ENCODE measurements around the gene FRAS1. TPM values are rescaled to one million over a fixed set of nuclear protein-coding genes. Genes with fewer than 3 reads are reported as not detected.

Gene FRAS1
- total and polyA plus RNA-seq, 8 donors, result 4.7 to 21.5 (median 14.7) TPM

- Histone ChIP-seq H3K9me3 (no peaks in the 10 kb centered on the region), H3K27ac (peak overlapping the region in 2 of 4 donors; percentile 20 to 23), H3K27me3 (no peaks in the 10 kb centered on the region), H3K4me1 (peaks cover 0 to 7% (median 3%) of the 10 kb centered on the region in 3 donors), H3K4me3 (no peak overlapping the region), H3K36me3 (no peaks in the 10 kb centered on the region)
- intact Hi-C loops (cut with DNase I), result no loop called here
- no peak for DNase-seq
- TF ChIP-seq, protein P1, sequence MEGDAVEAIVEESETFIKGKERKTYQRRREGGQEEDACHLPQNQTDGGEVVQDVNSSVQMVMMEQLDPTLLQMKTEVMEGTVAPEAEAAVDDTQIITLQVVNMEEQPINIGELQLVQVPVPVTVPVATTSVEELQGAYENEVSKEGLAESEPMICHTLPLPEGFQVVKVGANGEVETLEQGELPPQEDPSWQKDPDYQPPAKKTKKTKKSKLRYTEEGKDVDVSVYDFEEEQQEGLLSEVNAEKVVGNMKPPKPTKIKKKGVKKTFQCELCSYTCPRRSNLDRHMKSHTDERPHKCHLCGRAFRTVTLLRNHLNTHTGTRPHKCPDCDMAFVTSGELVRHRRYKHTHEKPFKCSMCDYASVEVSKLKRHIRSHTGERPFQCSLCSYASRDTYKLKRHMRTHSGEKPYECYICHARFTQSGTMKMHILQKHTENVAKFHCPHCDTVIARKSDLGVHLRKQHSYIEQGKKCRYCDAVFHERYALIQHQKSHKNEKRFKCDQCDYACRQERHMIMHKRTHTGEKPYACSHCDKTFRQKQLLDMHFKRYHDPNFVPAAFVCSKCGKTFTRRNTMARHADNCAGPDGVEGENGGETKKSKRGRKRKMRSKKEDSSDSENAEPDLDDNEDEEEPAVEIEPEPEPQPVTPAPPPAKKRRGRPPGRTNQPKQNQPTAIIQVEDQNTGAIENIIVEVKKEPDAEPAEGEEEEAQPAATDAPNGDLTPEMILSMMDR (IDR thresholded peaks at IDR 0.05), result no peak
- no peak for FAIRE-seq
- ATAC-seq, result peak; percentile 76 to 88 (median 78)
- 41 to 53% methylated on average over 6 of the region's 6 CpGs for whole genome bisulfite sequencing, 2 donors
Measured at GRCh38 chr4:78370631-78371372, 313.7 kb downstream of the FRAS1 start.

DNA sequence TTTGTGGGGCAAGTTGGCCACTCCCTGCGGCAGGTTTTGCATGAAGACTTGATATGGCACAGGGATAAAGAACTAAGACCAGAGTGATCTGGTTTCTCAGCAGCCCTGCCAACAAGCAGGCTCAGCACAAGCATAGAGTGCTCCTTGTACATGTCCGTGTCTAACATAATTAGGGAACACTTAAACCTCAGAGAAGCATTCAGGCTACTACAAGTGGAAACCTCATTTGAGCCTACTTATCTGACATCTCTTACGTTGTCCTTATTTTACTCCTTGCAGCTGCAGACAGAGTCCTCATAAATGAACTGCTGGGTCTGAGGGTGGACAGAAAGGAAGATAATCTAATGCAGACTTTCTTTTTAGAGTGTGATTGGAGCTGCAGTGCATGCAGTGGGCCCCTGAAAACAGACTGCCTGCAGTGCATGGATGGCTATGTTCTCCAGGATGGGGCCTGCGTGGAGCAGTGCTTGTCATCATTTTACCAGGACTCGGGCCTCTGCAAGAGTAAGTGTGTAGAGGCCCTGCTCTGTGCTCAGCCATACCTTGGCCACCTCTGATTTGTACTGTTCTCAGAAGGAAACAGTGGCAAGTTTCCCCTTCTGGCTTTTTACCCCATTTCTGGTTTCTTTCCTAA, 315.3 kb downstream of the FRAS1 start:
- FAIRE-seq, result no peak
- TF ChIP-seq, protein P1 (IDR thresholded peaks at IDR 0.05), result no peak
- Histone ChIP-seq H3K4me1 (peaks cover 0 to 7% (median 3%) of the 10 kb centered on the region in 3 donors), H3K36me3 (no peaks in the 10 kb centered on the region), H3K9me3 (no peaks in the 10 kb centered on the region), H3K27ac (no peak overlapping the region), H3K27me3 (no peaks in the 10 kb centered on the region), H3K4me3 (no peak overlapping the region)
- intact Hi-C loops (cut with DNase I), result no loop called here
- no peak for ATAC-seq
- DNase-seq, result no peak
- WGBS, 2 donors, result 79 to 88% methylated on average over 5 of the region's 5 CpGs

DNA sequence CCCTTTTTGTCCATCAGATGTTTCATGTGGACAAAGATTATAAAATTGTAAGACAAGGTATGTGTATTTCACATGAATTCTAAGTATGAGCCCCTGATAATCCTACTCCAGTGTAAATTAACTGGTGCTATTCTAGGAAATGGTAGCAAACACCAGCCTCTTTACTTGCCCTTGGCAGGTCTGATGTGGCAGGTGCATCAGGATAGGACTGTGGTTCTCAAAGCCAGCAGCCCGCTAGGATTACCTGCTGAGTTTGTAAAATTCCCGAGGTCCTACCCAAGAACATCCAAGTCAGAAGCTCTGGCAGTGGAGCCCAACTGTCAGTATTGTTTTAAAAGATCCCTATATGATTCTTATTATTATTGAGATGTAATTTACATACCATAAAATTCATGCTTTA, 320.4 kb downstream of the FRAS1 start:
- DNase-seq (no peak), FAIRE-seq (no peak), ATAC-seq (no peak)
- TF ChIP-seq, protein P1 (IDR thresholded peaks at IDR 0.05), result no peak
- H3K27ac ChIP-seq, result no peak overlapping the region
- H3K36me3 ChIP-seq, result no peaks in the 10 kb centered on the region
- no peaks in the 10 kb centered on the region for H3K27me3 ChIP-seq
- H3K4me3 ChIP-seq, result no peak overlapping the region
- intact Hi-C loops (cut with DNase I), result no loop called here
- H3K9me3 ChIP-seq, result no peaks in the 10 kb centered on the region
- 79 to 91% methylated on average over 2 of the region's 2 CpGs for WGBS, 2 donors
- no peaks in the 10 kb centered on the region for H3K4me1 ChIP-seq

DNA sequence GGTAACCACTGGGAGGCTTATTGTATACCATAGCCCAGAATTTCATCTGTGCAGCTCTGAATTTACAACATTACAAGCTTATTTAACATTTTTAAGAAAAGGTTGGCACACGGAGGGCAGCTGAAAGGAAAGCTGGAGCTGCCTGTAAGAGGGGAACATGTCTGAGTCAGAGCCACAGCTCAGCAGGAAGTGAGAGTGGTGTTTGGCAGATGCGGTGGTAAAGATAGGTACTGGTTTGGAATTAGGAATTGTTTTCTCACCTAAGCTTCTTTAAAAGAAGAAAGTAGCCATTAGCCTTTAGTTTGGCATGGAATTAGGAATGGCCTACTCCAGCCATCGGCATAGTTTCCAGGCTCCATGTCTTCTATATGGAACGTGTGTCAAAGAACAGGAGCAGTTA, 321.9 kb downstream of the FRAS1 start:
- TF ChIP-seq, protein P1 (IDR thresholded peaks at IDR 0.05), result no peak
- ATAC-seq (no peak), FAIRE-seq (no peak), DNase-seq (no peak)
- H3K4me3 ChIP-seq, result no peak overlapping the region
- H3K27me3 ChIP-seq, result no peaks in the 10 kb centered on the region
- no peak overlapping the region for H3K27ac ChIP-seq
- H3K36me3 ChIP-seq, result no peaks in the 10 kb centered on the region
- no peaks in the 10 kb centered on the region for H3K9me3 ChIP-seq
- WGBS, 2 donors, result 74 to 80% methylated on average over 4 of the region's 4 CpGs
- intact Hi-C loops (cut with DNase I), result no loop called here
- H3K4me1 ChIP-seq, result no peaks in the 10 kb centered on the region

All from pancreas (tissue), 10 donors.